GM23248 (cell line): ENCODE data around the gene ASMT. TPM values are rescaled to one million over a fixed set of nuclear protein-coding genes. Genes with fewer than 3 reads are reported as not detected.
"Not testable (repeated sequence)": the region's sequence is repeated elsewhere in the genome, so short reads cannot be mapped to it uniquely, and the experiment has no call there.

Source experiments
- DNase-seq: peaks from one replicate; pipeline ENCODE4 v3.0.0-alpha.2; 2015
- H2AFZ ChIP-seq: fragments of 200-600 bp; sonication (generic); 2 replicates; pipeline ENCODE4 v1.6.1; 2016; ENCODE audit warnings: antibody characterized with exemption
- H3F3A ChIP-seq: fragments of 200-600 bp; sonication (generic); 2 replicates; pipeline ENCODE4 v1.6.1; 2016; ENCODE audit warnings: mild to moderate bottlenecking, antibody characterized with exemption, mixed run types; ENCODE audit not compliant: insufficient read depth
- H3K27ac ChIP-seq: fragments of 200-600 bp; sonication (generic); 2 replicates; pipeline ENCODE4 v1.5.1; 2016; ENCODE audit warnings: mild to moderate bottlenecking
- H3K27me3 ChIP-seq: fragments of 200-600 bp; sonication (generic); replicated peaks from 2 replicates; pipeline ENCODE4 v1.6.1; 2016; ENCODE audit warnings: mild to moderate bottlenecking; ENCODE audit not compliant: insufficient read depth
- H3K36me3 ChIP-seq: fragments of 200-600 bp; sonication (generic); 2 replicates; pipeline ENCODE4 v1.6.1; 2016; ENCODE audit warnings: low read depth, mild to moderate bottlenecking
- H3K4me1 ChIP-seq: fragments of 200-600 bp; sonication (generic); 2 replicates; pipeline ENCODE4 v1.6.1; 2016; ENCODE audit warnings: mild to moderate bottlenecking; ENCODE audit not compliant: insufficient read depth
- H3K4me2 ChIP-seq: fragments of 200-600 bp; sonication (generic); one replicate; pipeline ENCODE4 v1.6.1; 2016; ENCODE audit warnings: mild to moderate bottlenecking; ENCODE audit not compliant: unreplicated experiment
- H3K4me3 ChIP-seq: fragments of 200-600 bp; sonication (generic); 2 replicates; pipeline ENCODE4 v1.5.1; 2016; ENCODE audit warnings: mild to moderate bottlenecking
- H3K79me2 ChIP-seq: fragments of 200-600 bp; sonication (generic); 2 replicates; pipeline ENCODE4 v1.6.1; 2016; ENCODE audit warnings: mild to moderate bottlenecking; ENCODE audit not compliant: insufficient read depth
- H3K9ac ChIP-seq: fragments of 200-600 bp; sonication (generic); 2 replicates; pipeline ENCODE4 v1.6.1; 2016; ENCODE audit warnings: mild to moderate bottlenecking
- H3K9me2 ChIP-seq: fragments of 200-600 bp; sonication (generic); 2 replicates; pipeline ENCODE4 v1.6.1; 2016; ENCODE audit warnings: mixed run types, mild to moderate bottlenecking, moderate library complexity; ENCODE audit not compliant: insufficient read depth
- H3K9me3 ChIP-seq: fragments of 200-600 bp; sonication (generic); one replicate; pipeline ENCODE4 v1.6.1; 2017; ENCODE audit warnings: low read depth
- H4K20me1 ChIP-seq: fragments of 200-600 bp; sonication (generic); 2 replicates; pipeline ENCODE4 v1.6.0; 2016; ENCODE audit not compliant: insufficient read depth
- EZH2 ChIP-seq: fragments of 200-600 bp; sonication (generic); IDR thresholded peaks from 2 replicates; pipeline ENCODE4 v1.6.1; 2018; ENCODE audit warnings: antibody characterized with exemption, mild to moderate bottlenecking; ENCODE audit not compliant: insufficient read depth, poor library complexity, severe bottlenecking
- EZH2phosphoT487 ChIP-seq: fragments of 200-600 bp; sonication (generic); IDR thresholded peaks from 2 replicates; pipeline ENCODE4 v1.6.1; 2018; ENCODE audit warnings: antibody characterized with exemption, moderate library complexity, mild to moderate bottlenecking, low read depth; ENCODE audit not compliant: insufficient read depth
- WGBS, 2 experiments: methylation state at CpG; one replicate each; pipeline ENCODE4 v1.1.6; 2015 to 2017; ENCODE audit warnings: low lambda C conversion rate in 2 of 2, low coverage in 1 of 2; ENCODE audit errors: missing lambda C conversion rate in 2 of 2; 5-methylcytosine and 5-hydroxymethylcytosine counted together
- in situ Hi-C: fragments of 300-500 bp; cut with MboI; formaldehyde crosslinking; loops from 2 replicates; pipeline ENCODE4 v1.15.0; 2020
- polyA plus RNA-seq: library from polyadenylated mRNA; unstranded; fragments of >200 nt; fragmentation: Nextera tagmentation; extraction: Ambion mirVana; gene quantifications from 2 replicates; pipeline ENCODE4 v1.2.1, GENCODE V29; 2016
- total RNA-seq: library from RNA; depleted of rRNA; stranded (reverse); fragments of >200 nt; shearing (Covaris generic); gene quantifications from 2 replicates; pipeline ENCODE4 v1.2.3, GENCODE V29; 2014

The ASMT gene
- total and polyA plus RNA-seq, 2 experiments from 2014 or later = not detected

DNA sequence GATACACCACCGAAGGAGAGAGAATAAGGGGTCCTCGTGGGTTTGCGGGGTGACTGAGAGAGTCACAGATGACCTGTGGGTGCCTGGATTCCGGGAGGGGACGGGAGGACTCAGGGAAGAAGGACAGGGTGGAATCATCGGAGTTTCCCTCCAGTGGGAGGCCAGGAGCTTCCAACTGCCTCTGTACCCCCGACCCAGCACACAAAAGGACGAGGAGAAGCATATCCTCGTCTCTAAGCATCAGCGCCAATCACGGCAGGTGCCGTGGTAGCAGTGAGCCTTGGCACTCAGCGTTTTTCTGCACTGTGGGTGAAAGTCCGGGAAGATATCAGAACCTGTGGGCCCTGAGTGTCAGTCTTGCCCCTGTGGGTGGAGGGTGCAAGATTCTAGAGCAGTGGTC lies 62.0 kb downstream of the ASMT start:
- no peak overlapping the region for H3K4me3 ChIP-seq
- no peak overlapping the region for H3K27ac ChIP-seq
- in situ Hi-C loops = no loop called here
- no peaks in the 10 kb centered on the region for H3K79me2 ChIP-seq
- no peak overlapping the region for H3K4me2 ChIP-seq
- H3K27me3 ChIP-seq = no peaks in the 10 kb centered on the region
- no peaks in the 10 kb centered on the region for H3K9me2 ChIP-seq
- 45 to 47% methylated on average over 14 of the region's 14 CpGs for WGBS, 2 experiments
- no peaks in the 10 kb centered on the region for H3K4me1 ChIP-seq
- no peak overlapping the region for H2AFZ ChIP-seq
- DNase-seq = no peak
- H3K9me3 ChIP-seq = no peaks in the 10 kb centered on the region
- H3K36me3 ChIP-seq = no peaks in the 10 kb centered on the region
- H3K9ac ChIP-seq = no peak overlapping the region
- no peaks in the 10 kb centered on the region for H4K20me1 ChIP-seq
- no peaks in the 10 kb centered on the region for H3F3A ChIP-seq
- TF ChIP-seq EZH2 (no peak), EZH2phosphoT487 (no peak)

GRCh38 chrX:1679238-1679637 lies 64.4 kb downstream of the ASMT start:
- H3K9me2 ChIP-seq = no peaks in the 10 kb centered on the region
- TF ChIP-seq EZH2phosphoT487 = no peak
- TF ChIP-seq EZH2 = no peak
- no peak overlapping the region for H3K4me3 ChIP-seq
- H3K4me1 ChIP-seq = no peaks in the 10 kb centered on the region
- DNase-seq = peak; percentile 26
- H3K9me3 ChIP-seq = no peaks in the 10 kb centered on the region
- no peaks in the 10 kb centered on the region for H3K36me3 ChIP-seq
- no peaks in the 10 kb centered on the region for H3K27me3 ChIP-seq
- no peaks in the 10 kb centered on the region for H3K79me2 ChIP-seq
- no peak overlapping the region for H2AFZ ChIP-seq
- no peaks in the 10 kb centered on the region for H4K20me1 ChIP-seq
- H3K9ac ChIP-seq = no peak overlapping the region
- H3K4me2 ChIP-seq = no peak overlapping the region
- in situ Hi-C loops = no loop called here
- H3F3A ChIP-seq = no peaks in the 10 kb centered on the region
- WGBS, 2 experiments = 31 to 32% methylated on average over 9 of the region's 9 CpGs
- H3K27ac ChIP-seq = no peak overlapping the region

DNA sequence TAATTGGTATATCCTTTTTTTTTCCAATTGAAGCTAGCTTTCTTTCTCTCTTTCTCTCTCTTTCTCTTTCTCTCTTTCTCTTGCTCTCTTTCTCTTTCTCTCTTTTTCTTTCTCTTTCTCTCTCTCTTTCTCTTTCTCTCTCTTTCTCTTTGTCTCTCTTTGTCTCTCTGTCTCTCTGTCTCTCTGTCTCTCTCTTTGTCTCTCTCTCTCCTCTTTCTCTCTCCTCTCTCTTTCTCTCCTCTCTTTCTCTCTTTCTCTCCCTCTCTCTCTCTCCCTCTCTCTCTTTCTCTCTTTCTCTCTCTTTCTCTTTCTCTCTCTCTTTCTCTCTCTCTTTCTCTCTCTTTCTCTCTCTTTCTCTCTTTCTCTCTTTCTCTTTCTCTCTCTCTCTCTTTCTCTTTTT lies 66.6 kb downstream of the ASMT start:
- TF ChIP-seq EZH2phosphoT487 = no peak
- no peak for TF ChIP-seq EZH2

DNA sequence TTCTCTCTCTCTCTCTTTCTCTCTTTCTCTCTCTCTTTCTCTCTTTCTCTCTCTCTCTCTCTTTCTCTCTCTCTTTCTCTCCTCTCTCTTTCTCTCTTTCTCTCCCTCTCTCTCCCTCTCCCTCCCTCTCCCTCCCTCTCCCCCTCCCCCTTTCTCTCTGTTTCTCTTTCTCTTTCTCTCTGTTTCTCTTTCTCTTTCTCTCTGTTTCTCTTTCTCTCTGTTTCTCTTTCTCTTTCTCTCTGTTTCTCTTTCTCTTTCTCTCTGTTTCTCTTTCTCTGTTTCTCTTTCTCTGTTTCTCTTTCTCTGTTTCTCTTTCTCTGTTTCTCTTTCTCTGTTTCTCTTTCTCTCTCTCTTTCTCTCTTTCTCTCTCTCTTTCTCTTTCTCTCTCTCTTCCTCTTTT lies 67.0 kb downstream of the ASMT start:
- H3K79me2 ChIP-seq, H3K9ac ChIP-seq, H4K20me1 ChIP-seq, DNase-seq, H3K36me3 ChIP-seq, H2AFZ ChIP-seq, H3K9me2 ChIP-seq, H3K9me3 ChIP-seq, H3K27me3 ChIP-seq, in situ Hi-C loops, H3K4me2 ChIP-seq, H3F3A ChIP-seq, H3K4me3 ChIP-seq, H3K4me1 ChIP-seq, H3K27ac ChIP-seq: not testable (repeated sequence)

More for the DNA sequence above, 66.6 kb downstream of the ASMT start:
- Histone ChIP-seq H4K20me1 (no peaks in the 10 kb centered on the region), H3K4me3 (no peak overlapping the region), H3K9ac (no peak overlapping the region), H3K36me3 (no peaks in the 10 kb centered on the region), H3K9me2 (no peaks in the 10 kb centered on the region), H3K79me2 (no peaks in the 10 kb centered on the region), H3K4me1 (no peaks in the 10 kb centered on the region), H2AFZ (no peak overlapping the region), H3K4me2 (no peak overlapping the region), H3K9me3 (no peaks in the 10 kb centered on the region), H3K27ac (no peak overlapping the region), H3K27me3 (no peaks in the 10 kb centered on the region), H3F3A (no peaks in the 10 kb centered on the region)
- in situ Hi-C loops = no loop called here
- no peak for DNase-seq

- H4K20me1 ChIP-seq, H3K79me2 ChIP-seq, H3K4me1 ChIP-seq, H3K4me3 ChIP-seq, in situ Hi-C loops, DNase-seq, H3K9me2 ChIP-seq, H3K4me2 ChIP-seq, H3K9ac ChIP-seq, H3K36me3 ChIP-seq, H3K27ac ChIP-seq, H3F3A ChIP-seq, H3K9me3 ChIP-seq, H2AFZ ChIP-seq, H3K27me3 ChIP-seq: not testable (repeated sequence)
- WGBS, 2 experiments = 46 to 59% methylated on average over 4 of the region's 4 CpGs
These were observed 67.6 kb downstream of the ASMT start for GRCh38 chrX:1682501-1682900.

DNA sequence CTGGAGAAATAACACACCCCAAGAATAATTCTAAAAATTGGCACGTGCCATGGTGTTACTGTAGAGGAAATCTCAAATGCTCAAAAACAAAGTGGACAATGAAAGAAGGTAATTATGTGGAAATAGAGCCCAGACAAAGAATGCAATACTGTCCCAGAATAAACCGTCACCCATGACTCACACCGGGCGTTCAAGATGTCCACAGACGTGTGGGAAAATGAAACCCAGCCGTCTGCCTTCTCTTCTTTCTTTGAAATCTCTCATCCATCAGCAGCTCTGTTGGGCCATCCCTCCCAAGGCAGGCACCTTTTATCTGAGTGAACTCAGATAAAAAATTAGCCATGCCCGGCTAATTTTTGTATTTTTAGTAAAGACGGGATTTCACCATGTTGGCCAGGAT lies 70.0 kb downstream of the ASMT start:
- H3K9ac ChIP-seq, H3K9me2 ChIP-seq, H3K27me3 ChIP-seq, in situ Hi-C loops, H2AFZ ChIP-seq, DNase-seq, H3K4me2 ChIP-seq, H3K27ac ChIP-seq, H3K9me3 ChIP-seq, H3K4me3 ChIP-seq, H4K20me1 ChIP-seq, H3K4me1 ChIP-seq, H3K79me2 ChIP-seq, H3F3A ChIP-seq, H3K36me3 ChIP-seq: not testable (repeated sequence)
- 15 to 27% methylated on average over 4 to 5 of the region's 8 CpGs for WGBS, 2 experiments

DNA sequence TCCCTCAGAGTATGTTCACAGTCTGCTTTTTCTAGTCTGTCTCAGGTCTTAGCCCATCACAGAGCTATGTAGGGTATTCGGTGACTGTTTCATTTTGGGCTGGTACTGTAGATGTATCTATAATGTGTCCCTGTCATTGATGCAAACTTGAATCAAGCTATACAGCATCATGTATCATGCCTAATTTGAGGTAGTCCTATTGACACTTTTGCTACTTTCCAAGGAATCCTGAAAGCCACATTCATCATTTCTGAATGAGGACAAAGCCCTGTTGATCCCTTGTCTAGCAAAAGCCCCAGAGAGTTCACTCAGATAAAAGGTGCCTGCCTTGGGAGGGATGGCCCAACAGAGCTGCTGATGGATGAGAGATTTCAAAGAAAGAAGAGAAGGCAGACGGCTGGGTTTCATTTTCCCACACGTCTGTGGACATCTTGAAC lies 70.6 kb downstream of the ASMT start:
- H3K9ac ChIP-seq, H3K79me2 ChIP-seq, H3K9me3 ChIP-seq, H3K27ac ChIP-seq, H3F3A ChIP-seq, H3K9me2 ChIP-seq, DNase-seq, H3K4me2 ChIP-seq, H3K4me3 ChIP-seq, H3K27me3 ChIP-seq, in situ Hi-C loops, H3K36me3 ChIP-seq, H4K20me1 ChIP-seq, H2AFZ ChIP-seq, H3K4me1 ChIP-seq: not testable (repeated sequence)
- 18 to 21% methylated on average over 1 to 2 of the region's 3 CpGs for WGBS, 2 experiments
